NCI-H345 (cell line): ENCODE measurements around the gene ARHGAP9.
"Not testable (repeated sequence)": the region's sequence is repeated elsewhere in the genome, so short reads cannot be mapped to it uniquely, and the experiment has no call there.

Experiments used
- DNase-seq: peaks from one replicate; lab custom pipeline; 2025; lab: John Stamatoyannopoulos, UW

The ARHGAP9 gene

GRCh38 chr12:57434517-57435223 is 45.0 kb downstream of the ARHGAP9 start, which contains the start of gene INHBC:
Gene INHBC, plus strand, starts transcription at chr12:57434784. Its CDS starts 103 bp downstream, at chr12:57434887.
- no peak for DNase-seq

DNA sequence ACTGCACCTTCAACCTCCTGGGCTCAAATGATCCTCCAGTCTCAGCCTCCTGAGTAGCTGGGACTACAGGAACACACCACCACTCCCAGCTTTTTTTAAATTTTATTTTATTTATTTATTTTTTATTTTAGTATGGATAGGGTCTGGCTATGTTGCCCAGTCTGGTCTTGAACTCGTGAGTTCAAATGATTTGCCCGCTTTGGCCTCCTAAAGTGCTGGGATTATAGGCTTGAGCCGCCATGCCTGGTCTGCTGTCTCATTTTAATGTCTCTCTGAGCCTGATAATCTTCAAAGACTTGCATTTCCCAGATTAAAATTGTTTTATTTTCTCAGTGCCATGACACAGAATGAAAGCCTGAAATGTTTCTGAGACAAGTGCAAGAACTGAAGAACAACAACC is 46.3 kb downstream of the ARHGAP9 start:
- no peak for DNase-seq

- DNase-seq: no peak
Measured at GRCh38 chr12:57431654-57432188, 47.9 kb downstream of the ARHGAP9 start.

DNA sequence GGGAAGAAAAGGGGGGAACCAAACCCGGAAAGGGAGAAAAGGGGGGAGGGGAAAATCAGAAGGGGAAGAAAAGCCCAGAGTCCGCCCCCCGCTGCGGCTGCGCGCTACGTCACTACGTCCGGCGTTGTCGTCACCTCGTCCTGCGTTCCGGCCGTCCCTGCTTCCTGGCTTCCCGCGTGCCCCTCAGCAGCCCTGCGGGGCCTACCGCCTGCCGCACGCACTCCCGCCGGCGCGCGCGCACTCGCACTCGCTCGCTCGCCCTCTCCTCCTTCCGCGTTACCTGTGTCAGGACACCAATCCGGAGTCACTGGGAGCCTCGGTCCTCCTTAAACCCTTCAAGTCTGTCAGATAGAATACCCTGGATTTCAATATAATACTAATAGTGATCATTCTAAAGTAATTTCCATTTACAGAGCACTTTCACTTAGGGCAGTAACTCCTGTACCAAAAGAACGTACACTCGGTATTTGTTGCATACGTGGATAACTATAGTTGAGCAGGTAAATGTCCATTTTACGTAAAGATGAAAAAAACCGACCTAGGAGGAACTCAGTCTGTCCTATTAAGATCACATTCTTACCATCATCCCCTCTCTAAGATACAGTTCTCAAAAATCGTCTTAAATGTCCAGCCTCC is 48.6 kb downstream of the ARHGAP9 start, which contains the start of gene R3HDM2:
Gene R3HDM2 (minus strand): TSS at position 113 of the 636 bp plus-strand sequence. CDS start 120,615 bp downstream, outside the sequence.
- peak; percentile 96 for DNase-seq

DNA sequence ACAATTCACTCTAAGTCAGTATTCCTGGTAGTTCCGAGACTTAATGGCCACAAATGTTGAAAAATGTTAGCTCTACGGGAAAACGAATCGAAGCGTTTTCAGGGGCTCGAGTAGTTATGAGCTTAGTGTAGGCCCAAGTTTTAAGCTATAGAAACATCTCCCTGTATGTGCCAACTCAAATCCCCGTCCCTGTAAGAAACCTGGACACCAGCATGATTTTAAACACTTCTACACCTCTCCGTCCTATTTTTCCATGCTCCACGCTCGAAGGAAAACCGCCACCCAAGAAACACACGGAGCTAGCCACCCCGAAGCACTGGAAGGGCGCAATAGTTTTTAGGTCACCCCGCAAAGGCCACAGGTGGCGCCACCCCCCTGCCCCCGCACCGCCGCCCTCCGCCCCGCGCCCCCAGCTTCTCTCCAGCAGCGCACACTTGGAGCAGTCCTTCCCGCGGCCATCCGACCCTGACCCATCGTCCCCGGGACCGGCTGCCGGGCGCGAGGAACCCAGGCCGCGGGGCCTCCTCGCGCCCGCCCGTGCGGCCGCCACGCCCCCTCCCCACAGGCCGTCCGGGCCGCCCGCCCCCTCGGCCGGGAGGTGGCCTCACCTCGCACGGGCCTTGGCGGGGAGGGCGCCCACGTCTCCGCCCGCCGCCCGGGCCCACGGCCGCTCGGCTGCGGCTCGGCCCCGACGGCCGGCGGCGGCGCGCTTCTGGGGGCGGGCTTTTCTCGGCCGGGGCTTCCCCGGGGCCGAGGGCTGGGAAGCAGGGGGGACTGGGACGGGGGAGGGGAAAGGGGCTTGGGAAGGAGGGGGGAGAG is 49.3 kb downstream of the ARHGAP9 start:
- no peak for DNase-seq

DNA sequence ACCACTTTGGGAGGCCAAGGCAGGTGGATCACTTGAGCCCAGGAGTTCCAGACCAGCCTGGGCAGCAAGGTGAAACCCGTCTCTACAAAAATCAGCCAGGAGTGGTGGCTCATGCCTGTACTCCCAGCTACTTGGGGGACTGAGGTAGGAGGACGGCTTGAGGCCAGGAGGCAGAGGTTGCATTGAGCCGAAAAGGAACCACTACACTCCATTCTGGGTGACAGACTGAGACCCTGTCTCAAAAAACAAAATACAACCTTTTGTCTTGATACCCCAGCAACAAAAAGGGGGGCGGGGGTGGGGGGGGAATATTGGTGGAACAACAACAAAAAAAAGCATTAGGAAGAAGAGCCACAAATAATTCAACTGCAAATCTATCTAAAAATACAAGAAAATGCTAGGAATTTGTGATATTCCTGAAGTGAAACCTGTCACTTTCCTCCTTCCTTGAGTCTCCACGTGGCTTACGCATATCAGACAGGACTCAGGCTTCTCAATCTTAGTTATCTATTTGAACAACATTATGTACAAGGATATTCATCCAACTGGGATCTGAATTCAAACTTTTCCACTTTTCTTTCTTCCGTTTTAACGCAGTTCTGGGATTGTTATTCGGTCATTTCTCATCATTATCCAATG is 50.1 kb downstream of the ARHGAP9 start:
- DNase-seq: no peak

DNA sequence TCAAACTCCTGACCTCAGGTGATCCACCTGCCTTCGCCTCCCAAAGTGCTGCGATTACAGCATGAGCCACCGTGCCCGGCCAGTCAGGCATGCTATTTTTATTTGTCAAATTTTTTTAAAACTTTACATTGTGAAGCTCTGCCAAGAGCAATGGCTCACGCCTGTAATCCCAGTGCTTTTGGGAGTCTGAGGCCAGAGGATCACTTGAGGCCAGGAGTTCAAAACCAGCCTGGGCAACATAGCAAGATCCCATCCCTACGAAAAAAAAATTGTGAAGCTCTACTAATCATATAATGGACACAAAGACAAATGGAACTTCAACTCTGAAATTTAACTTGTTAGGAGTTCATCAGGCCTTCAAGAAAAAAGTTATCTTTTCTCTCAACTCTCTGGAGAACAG is 50.7 kb downstream of the ARHGAP9 start:
- no peak for DNase-seq

- not testable (repeated sequence) for DNase-seq
Measured at GRCh38 chr12:57426948-57427347, 52.7 kb downstream of the ARHGAP9 start.
